HL-60/S4 treated with phorbol 12-myristate 13-acetate at 8.2 ng/mL for 4 days and 3 days (cell line): ENCODE results near the gene PATJ.

Experiments
- in situ Hi-C: fragments of 300-500 bp; cut with MboI; formaldehyde crosslinking; loops from 2 replicates; pipeline ENCODE4 v1.15.0; 2022; ENCODE audit warnings: low sequenced_read_pairs

PATJ gene

DNA sequence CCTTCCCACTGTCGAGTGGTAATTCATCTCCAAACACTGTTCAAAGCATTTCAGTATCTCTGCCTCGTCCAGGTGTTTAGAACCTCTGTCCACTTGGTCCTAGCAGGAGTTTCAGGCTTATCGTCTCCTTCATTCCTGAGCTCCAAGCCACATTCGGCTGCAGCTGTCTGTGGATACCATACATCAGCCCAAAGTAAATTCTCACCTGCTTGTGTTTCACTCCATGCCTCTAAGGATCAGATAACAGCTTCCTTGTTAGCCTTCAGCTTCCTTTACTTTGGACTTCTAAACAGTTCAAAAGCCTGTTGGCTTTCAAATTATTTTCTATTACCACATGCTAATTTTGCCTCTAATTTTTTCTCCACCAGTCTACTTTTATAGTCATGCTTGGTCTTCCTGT is 233.4 kb downstream of the PATJ start:
- in situ Hi-C loops, result no loop called here

DNA sequence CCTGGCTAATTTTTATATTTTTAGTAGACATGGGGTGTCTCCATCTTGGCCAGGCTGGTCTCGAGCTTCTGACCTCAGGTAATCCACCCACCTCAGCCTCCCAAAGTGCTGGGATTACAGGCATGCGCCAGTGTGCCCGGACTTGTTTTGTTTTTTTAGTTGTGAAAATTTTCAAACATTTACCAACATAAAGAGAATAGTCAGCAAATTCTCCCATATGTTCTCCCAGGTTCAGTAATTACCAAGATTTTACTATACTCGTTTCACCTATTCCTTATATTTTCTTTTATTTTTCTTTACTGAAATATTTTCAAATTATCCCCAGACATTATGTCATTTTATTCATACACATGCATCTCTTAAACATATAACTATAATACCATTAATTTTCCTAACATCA is 234.3 kb downstream of the PATJ start:
- in situ Hi-C loops, result no loop called here

DNA sequence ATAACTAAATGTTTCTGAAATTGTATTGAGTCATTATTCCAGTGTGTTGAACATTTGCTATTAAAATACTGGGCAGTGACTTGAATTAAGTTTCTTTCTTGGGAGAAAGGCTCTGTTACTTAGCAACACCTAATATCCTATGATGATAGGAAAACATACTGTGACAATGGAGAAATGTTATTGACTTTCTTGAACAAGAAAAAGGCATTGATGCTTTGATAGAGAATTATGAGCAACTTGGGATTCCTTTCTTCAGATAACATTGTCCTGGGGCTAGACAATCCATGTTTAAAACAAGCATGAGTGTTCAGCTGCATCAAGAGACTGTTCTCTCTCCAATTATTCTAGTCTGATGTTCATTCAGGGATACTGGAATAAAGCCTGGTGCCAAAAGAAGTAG is 236.5 kb downstream of the PATJ start:
- in situ Hi-C loops, result no loop called here

DNA sequence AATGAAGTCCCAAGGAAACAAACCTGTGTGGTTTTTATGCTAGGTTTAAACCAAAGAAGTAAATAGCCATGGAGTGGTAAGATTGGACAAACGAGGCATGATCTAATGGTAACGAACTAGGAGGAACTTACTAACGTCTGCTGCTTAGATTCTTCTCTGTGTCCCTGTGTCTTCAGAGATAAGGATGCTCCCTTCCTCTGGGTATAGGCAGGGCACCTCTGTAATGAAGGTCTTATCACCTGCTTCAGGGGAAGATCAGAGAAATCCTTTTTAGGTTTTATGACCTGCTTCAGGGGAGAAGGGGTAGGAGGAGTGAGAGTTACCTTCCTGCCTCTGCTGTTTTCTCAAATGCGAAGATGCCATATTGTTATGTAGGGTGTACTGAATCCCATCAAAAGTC is 237.4 kb downstream of the PATJ start:
- in situ Hi-C loops, result no loop called here

DNA sequence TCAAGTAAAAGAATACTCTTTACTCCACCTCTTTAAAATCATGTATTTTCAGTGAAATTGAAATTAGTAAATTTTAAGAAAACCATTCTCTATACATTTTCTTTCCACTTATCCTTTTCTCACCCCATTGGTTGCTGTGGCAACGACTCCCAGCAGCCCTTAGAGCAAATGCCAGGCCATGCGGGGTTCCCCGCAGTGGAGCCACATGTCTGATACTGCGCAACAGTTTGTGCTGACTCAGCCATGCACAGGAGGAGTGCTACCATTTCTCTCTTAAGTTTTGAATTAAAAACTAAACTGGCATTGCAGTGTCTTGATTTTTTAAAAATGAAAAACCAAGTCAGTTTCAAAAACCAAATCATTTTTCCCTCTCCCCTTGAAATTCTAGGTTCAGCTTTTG is 238.3 kb downstream of the PATJ start:
- in situ Hi-C loops, result no loop called here

DNA sequence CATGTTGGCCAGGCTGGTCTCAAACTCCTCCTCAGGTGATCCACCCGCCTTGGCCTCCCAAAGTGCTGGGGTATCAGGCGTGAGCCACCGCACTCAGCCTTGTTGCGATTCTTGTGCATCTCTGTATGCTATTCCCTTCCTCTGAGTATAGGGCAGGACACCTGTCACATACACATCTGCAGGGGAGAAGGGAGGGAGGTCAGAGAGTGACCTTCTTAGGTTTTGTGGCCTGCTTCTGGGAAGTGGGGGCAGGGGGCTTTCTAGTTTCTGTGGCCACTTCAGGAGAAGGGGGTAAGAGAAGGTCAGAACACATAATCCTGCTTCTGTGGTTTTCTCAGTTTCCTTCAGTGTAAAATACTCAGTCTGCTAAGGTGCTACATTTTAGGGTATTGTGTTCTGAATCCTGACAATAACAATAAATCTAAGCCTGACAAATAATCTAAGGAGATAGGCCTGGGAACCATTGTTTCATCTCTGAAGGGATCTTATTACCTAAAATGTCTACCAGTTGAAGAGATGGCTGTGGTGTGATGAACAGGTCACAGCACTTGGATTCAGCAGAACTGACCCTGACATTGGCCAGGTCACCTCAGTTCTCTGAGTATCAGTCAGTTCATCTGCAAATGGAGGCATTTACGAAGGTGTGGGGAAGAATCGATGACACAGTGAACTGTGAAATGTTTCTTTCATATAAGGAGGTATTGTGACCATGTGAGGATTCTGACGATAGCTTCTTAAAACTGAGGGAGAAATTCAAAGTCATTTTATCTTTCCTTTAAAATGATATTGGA is 239.8 kb downstream of the PATJ start:
- in situ Hi-C loops, result no loop called here

DNA sequence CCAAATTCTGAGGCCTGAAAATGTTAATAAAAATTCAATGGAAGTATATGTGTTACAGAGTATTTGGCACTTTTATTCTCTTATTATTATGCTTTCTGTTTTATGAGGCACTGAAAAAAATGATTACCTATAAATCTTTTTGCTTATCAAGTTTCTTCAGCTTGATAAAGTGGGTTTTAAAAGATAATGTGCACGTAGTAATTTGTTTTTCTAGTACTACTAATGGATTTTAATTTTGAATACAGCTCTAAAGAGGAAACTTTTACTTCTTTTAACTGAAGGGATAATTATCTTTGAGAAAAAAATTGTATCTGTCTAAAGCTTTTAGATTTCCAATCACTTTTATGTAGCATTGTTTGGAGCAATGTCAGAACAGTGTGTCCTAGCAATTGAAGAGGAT is 241.0 kb downstream of the PATJ start:
- in situ Hi-C loops, result no loop called here

DNA sequence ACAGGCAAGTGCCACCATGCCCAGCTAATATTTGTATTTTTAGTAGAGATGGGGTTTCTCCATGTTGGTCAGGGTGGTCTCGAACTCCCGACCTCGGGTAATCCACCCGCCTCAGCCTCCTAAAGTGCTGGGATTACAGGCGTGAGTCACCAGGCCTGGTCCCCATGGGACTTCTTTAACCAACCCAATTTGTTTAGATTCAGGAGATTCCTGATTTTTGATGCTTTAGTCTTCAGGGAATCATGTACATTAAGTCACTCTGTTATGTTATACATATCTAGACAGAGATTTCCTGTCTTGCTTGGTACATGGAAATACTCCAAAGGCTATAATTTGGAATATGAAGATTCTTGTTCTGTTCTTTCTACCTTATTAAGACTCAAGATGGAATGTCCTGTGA is 250.0 kb downstream of the PATJ start:
- in situ Hi-C loops, result no loop called here

DNA sequence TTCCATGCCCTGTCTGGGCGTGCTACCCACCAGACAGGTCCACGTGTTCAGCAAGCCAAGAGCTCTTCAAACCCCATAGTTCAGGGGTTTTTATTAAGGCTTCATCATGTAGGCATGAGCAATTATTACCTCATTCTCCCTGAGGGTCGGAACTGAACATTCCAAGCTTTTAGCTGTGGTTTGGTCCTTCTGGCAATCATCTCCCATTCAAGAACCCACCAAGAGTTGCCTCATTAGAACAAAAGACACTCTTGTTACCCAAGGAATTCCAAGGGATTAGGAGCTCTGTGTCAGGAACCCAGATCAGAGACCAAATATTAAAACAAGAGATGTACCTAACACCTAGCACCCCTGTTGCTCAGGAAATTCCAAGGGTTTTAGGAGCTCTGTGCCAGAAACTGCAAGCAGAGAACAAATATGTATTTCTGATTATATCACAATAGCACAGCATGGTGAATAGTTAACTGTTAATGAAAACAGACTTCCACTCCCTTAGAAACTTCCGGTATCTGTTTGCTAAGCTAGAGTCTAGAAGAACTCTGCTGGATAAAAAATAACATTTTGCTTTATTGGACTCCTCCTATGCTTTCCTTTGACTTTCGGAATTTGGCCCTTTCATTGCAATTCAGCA is 251.2 kb downstream of the PATJ start:
- in situ Hi-C loops, result no loop called here

DNA sequence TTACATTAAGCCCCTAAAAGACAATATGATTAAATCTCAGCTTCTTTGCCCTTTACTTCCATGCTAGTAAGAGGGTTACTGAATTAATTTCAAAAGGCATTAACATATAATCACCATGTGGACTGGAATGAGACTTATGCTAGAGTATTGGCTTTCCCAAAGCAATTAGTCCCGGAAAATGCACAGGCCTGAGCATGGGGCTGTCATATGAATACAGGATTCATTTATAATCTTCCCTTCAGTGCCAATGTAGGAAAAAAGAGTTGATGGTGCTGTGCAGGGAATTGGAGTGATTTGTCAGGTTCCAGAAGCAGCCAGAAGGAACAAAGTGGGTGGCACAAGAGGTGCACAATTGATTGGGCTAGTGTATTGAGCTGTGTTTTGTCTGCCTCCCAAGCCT is 253.4 kb downstream of the PATJ start:
- in situ Hi-C loops, result no loop called here

DNA sequence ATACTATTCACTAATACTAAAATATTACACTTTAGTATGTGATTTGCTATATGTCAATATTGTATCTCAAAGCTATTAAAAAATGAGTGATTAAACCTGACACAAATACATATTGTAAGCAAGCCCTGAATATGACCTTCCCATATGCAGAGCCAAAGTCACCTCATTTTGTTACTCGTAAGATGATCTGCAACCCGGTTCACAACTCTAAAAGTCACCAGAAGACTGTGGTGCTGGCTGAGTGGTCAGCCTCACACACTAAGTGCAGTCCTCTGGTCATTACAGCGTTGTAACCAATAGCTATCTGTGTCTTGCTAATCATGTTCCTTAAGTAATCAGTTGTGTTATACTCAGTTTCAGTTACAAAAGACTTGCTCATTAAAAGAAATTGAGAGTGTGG is 254.8 kb downstream of the PATJ start:
- in situ Hi-C loops, result no loop called here

DNA sequence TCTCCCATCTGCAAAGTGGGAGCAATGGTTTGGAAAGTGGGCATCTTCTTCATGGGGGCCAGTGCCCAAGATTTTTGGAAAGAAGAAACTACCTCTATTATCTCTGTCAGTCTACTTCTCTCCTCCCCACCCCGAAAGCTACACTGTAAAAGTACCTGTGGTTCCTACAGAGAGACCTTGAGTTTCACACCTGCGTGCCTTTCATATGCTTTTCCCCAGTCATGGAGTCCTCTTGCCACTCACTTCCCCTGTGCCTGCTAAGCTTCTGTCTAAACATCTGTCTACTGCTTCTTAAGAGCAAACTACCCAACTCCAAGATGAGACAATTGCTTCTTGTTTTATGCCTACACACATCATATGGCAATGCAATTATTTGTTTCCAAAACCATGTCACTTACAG is 261.5 kb downstream of the PATJ start:
- in situ Hi-C loops, result no loop called here

DNA sequence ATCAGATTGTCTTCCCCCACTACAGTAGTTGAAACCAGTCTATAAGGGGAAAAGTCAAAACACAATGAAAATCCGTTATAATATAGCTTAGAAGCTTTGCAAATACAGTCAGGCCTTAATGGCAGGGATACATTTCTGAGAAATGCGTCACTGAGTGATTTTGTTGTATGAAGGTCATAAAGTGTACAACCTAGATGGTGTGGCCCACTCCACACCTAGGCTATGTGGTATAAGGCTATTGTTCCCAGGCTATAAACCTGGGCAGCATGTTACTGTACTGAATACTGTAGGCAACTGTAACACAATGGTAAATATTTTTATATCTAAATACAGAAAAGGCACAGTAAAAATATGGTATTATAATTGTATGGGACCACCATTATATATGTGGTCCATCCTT is 264.4 kb downstream of the PATJ start:
- in situ Hi-C loops, result no loop called here

DNA sequence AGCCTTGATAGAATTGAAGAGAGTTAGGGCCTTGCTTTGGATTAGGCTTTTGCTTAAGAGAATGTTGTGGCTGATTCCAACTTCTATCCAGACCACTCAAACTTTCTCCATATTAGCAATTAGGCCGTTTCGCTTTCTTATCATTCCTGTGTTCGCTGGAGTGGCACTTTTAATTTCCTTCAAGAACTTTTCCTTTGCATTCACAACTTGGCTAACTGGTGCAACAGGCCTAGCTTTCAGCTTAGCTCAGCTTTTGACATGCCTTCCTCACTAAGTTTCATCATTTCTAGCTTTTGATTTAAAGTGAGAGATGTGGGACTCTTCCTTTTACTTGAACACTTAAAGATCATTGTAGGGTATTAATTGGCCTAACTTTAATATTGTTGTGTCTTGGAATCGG is 268.7 kb downstream of the PATJ start:
- in situ Hi-C loops, result no loop called here

DNA sequence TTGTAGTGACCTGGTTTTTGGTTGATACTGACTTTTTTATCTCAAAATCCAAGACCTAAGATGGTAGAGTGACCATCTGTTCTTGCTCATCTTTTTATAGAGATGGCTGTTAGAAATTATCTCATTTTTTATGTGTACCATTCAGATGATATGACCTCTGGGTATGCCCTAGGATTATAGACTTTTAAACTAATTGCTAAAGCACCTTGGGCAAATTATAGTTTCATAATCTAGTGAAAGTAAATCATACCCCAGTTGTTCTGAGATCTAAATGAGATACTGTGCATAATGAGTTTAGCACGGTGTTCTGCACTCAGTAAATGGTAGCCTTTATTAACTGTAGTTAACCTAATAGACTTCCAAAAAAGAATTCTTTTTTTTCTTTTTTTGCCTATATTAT is 269.8 kb downstream of the PATJ start:
- in situ Hi-C loops, result no loop called here

DNA sequence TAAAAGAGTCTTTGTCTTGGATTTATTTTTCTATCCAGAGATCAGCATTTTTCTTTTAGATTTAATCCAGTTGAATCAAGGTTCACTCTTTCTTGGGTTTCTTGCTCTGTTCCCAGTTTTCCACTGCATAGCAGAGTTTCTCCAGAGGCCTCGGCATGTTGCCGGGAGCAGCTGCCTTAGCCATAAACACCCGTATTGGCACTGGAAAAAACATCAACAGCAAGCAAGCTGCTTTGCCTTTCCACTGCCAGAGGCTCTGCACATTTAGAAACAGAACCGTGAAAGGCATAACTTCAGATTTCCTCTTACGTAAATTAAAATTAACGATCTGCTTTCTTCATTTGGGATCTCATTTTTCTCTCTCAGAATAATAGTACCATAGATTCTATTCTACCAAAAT is 270.6 kb downstream of the PATJ start:
- in situ Hi-C loops, result no loop called here

DNA sequence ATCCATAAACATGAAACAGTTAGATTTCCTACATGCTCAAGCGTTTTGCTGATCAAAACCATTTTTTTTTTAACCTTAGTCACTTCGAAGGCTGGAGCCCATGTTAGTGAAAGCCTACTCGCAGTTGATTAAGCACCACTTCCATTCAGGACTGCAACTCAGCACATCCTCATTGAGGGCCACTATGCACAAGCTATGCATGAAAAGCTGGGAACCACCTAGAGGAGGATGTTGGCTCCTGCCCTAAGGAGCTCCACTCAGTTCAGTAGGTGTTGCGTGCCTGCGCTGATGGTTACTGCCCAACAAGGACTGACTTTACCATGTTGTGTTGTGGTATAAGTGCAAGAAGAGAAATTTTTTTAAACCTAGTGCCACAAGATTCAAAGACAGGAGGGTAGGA is 271.0 kb downstream of the PATJ start:
- in situ Hi-C loops, result no loop called here

DNA sequence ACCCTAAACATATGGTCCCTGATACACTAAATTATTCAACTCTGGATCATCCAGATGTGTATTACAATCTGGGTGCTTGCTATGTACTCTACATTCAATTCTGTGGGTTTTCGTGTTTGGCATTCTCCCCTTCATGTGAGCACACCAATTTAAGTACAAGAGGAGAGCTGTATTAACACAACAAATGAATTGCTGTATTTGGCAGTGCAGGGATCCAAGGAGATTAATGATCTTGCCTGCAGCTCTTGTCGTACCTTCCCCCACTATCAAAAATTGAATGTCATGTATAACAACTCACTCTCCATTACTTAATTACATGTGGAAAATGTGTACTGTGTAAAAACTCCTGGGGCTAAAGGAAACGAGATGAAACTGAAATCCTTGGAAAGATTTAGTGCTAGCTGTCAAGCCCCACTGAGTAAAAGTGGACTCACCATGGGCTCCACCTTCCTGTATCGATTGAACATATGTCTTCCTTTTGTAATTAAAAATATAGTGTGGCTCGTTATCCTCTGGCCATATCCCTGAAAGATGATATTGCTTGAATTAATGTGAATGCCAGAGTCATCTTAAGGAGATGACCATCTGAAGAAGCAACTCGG is 280.2 kb downstream of the PATJ start:
- in situ Hi-C loops, result no loop called here

DNA sequence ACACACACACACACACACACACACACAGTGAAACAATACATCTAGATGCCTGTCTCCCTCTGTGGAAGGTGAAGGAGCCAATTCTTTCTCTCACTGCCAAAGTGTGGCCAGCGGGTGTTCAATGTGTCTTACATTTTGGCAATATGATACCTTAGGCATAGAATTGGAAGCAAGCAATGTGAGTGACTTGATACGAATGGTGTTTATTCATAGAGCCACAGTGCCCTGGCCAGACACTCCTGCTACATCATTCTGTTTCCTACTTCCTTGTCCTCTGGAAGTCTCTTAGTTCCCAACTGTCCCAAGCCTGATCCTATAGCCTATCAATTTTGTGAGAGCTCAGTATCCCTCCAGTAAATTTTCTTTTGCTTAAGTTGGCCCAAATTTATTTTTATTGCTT is 282.4 kb downstream of the PATJ start:
- in situ Hi-C loops, result no loop called here

DNA sequence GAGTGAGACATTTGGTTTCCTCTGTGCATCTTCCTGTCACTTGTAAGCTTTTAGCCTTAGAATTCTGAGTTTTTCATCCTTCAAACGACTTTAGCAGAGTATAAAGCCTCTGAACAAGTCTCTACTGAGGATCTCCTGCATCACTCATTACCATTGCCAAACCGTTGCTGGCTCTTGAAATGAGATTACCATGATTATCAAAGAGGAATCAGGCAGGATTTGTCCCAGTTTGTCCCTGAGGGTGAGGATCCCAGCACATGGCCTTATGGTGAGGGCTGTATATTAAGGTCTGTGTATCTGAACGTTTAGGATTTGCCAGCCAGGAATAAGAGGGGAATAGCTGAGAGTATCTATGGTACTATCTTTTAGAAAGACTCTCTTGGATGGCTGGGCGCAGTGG is 282.9 kb downstream of the PATJ start:
- in situ Hi-C loops, result no loop called here

DNA sequence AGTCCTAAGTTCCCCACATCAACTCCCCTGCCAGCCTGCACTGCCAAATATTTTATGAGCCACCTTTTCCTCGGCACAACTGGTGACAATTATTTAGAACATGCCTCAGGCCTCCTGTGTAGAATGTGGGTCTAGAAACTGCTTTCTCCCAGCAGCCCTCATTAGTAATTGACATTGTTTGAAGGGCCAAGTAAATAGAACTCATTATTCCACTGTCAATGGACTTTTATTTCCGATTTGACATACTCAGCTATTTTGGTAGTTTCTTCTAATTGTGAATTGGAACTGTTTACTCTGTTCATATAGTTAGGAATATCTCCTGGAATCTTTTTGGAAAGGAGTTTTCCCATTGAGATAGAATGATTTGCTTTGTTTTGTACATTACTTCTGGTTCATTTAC is 283.6 kb downstream of the PATJ start:
- in situ Hi-C loops, result no loop called here

DNA sequence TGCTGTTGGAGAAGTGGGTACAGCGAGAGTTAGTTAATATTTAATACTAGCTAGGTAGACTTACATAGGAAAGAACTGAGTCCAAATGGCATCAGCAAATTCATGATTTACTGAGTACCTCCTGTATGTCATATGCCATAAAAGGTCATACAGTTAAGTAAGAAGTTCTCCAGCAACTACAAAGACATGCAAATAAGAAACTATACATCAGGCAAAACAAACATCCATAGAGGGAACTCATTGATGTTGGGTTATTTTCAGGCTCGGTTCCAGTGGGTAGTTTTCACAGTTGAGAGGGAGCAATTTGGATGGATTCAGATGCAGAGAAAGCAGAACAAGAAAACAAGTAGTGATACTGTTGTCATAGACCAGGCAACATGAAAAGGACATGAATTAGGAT is 287.4 kb downstream of the PATJ start:
- in situ Hi-C loops, result no loop called here

DNA sequence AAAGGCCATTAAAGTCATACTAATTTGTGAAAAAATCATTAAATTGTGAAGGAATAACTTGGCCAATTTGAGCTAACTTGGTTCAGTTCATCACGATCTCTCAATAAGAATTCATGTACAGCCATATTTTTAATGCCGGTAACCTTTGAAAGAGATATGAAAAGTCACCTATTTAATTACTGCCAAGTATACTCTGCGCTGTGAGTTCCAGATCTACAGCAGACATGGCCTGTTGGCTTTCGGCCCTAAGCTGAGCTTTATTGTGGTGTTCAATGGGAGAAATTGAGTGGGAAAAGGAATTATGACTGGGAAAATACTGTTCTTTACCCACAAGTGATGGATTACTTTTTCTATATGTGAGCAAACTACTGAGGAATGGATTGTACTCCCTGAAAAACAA is 292.5 kb downstream of the PATJ start:
- in situ Hi-C loops, result no loop called here
